T follicular helper cell (primary cell): ENCODE data around the gene SP8.
"Not testable (repeated sequence)": the region's sequence is repeated elsewhere in the genome, so short reads cannot be mapped to it uniquely, and the experiment has no call there.

Experiments used
- DNase-seq: peaks from one replicate; pipeline ENCODE4 v3.0.0-alpha.2; 2020; ENCODE audit warnings: low read depth
- total RNA-seq, 2 experiments: gene quantifications; one replicate each; lab custom pipeline; 2026; lab: John Stamatoyannopoulos, UW

SP8 gene
- 0 to 0.04 reads per million in 2 experiments for total RNA-seq

DNA sequence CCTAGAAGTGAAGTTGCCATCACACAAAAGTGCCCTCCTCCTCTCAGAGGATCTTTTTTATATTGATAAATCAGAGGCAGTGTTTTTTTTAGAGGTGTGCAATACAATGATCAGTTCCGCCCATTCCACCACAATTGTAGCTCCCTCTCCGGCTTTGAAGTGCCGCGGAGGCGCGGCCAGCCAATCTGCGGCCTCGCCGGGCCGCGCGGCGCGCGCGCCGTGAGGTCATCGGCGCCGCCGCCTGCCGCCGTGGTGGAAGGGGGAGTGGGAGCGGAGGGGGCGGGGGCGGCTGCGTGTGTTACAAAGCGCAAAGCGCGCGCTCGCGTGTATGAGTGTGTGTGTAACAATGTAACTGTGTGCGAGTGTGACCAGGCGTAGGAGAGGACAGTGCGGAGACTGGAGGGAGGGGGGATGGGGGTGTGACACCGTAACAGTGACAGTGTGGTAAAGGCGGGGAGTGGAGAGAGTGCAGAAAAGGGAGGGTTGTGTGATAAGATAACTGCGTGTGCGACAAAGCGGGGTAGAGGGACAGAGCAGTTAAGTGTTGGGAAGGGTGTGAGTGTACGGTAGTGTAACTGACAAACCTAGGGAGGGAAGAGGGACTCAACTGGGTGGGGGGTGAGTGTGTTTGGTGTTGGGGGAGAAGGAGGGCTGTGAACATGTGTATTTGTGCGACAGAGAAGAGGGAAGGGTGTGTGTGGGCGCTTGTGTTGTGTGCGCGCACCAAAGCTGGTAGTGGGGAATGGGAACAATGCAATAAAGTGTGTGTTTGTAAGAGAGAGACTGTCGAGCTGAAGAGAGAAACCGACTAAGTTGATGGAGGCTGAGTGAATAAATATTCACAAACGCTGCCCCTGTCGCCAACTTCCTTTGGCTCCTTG, at the start of gene SP8:
Gene SP8, minus strand, starts transcription at position 108 of the 881 bp plus-strand sequence. Its CDS starts 88 bp downstream, at position 20.
- DNase-seq = no peak

DNA sequence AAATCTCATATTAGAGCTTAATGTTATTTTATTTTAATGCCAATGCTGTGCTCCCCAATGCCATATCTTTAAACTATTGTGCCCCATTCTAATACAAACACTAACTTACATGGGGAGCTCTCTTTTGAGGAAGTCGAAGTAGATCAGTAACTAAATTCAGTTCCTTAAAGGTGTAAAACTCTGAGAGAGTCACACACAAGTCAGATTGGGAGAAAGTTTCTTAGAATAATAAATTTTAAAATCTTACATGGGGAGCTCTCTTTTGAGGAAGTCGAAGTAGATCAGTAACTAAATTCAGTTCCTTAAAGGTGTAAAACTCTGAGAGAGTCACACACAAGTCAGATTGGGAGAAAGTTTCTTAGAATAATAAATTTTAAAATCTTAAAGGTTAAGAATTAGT, 49.7 kb upstream of the SP8 start:
- DNase-seq = not testable (repeated sequence)

DNA sequence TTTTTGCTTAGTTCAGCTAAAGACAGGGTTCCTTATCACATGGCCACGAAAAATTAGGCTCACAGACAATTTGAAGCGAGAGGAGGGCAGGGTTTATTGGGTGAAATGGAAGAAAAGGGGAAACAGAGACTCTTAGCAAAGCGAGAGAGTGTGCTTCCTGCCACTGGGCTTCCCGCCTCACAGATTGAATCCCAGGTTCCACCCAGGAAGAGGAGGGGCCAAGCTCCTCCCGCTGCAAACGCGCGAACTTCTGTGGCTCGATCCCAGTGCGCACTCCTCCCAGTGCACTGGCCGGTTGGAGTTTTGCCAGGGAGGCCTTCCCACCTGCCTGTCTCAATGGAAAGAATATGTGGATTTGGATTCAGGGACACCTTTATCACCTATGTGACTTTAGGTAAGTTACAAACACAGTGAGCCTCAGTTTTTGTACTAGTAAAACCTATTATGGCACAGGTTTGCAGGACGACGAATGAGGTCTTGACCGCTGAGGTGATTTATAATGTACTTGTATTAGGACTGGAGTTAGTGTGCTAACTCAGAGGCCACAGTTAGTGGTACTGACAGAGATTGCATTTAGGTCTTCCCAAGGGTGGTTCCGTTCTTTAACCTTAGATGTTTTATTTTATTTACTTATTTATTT, 48.5 kb upstream of the SP8 start:
- DNase-seq = no peak

DNA sequence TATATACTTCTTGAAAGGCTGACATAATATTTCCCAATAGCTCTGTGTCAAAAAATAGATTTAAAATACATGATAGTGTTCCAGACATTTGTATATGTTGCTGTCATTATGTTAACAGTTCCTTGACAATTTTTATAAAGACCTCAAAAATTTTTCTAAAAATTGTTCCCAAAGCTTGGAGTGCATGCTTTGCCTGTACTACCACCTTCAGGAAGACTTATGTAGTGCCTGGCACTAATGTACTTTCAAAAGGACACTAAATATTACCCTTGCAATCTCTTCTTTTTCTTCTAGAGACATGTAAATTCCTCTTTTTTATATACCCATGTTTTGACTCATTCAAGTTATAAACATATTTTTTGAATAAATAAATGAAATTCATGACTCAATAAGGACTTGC, 48.0 kb upstream of the SP8 start:
- DNase-seq = no peak

DNA sequence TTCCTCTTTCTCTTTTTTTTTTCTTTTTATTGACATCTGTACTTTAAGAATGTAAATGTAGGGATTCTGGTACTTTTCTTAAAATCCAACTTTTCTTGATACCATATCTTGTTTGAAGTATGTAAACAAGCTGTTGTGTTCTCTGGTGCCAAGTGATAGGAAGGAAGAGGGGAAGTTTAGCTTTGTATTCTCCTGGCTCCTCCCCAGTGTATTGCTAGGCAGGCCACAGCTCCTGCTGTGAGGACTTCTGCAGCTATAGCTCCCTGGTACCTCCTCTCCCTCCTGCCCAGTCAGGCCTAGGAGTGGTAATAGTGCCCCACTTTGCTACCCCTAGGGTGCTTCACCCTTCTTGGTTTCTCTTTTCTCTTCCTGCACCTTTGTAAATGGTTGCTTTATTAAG, 45.3 kb upstream of the SP8 start:
- DNase-seq = no peak

DNA sequence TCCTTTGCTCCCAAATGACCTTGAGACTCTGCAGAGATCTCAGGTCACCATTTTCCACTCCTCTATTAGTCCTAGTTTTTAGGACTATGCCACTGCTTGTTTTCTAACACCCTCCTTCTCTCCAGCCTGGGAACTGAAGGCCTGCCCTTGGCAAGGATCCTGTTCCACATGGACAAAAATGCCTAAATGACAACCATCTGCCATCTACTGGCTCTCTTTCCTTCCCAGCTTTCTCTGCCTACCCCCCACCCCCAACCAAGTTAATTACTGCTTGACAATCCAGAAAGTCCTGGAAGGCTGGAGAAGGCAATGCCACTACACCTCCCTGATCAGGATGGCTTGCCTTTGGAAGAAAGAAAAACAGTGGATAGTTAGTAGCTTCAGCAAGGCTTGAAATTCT, 44.8 kb upstream of the SP8 start:
- no peak for DNase-seq

DNA sequence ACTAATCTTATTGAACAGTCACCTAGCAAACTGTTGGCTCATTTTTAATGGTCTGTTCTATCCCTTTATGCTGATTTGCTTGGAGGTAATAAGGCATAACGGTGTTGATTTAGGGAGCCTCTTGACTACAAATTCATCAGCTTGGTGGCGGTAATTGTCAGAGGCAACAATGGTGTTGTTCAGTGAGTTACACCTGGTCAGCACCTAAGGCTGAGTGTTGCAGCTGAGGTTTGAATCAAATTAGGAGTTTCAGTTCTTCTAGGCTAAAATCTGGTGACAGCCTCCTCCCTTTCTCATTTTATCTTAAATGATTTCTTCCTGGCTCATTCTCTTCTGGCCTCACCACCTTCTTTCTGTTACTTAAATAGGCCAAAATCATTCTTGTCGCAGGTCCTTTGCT, 42.3 kb upstream of the SP8 start:
- no peak for DNase-seq

DNA sequence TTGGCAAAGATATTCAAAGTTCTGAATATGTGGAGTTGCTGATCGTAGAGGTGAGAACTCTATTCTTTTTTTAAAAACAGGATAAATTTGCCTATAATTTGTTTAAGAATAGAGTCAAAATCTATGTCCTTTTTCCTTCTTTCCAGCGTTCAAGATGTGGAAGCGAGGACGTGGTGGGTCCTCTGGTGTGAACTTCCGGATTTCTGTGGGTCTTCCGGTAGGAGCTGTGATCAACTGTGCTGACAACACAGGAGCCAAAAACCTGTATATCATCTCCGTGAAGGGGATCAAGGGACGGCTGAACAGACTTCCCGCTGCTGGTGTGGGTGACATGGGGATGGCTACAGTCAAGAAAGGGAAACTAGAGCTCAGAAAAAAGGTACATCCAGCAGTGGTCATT, 40.5 kb upstream of the SP8 start:
- no peak for DNase-seq

DNA sequence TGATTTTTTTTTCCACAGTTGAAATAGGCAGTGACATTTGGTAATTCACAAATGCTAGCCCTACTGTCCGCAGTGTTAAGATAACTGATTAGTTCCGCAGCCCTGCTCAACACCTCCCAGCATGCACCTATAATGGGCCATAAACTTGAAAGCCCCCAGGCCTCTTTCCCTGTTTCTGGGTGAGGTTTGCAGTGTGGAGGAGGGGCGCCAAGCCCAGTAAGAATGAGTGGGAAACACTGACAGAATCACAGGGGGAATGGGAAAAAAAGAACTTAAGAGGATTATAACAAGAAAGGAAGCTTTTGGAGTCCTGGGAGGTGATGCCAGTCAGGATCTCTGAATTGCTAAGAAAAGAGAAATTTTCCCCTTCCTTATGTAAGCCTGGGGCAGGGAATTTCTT, 39.6 kb upstream of the SP8 start:
- DNase-seq = no peak

DNA sequence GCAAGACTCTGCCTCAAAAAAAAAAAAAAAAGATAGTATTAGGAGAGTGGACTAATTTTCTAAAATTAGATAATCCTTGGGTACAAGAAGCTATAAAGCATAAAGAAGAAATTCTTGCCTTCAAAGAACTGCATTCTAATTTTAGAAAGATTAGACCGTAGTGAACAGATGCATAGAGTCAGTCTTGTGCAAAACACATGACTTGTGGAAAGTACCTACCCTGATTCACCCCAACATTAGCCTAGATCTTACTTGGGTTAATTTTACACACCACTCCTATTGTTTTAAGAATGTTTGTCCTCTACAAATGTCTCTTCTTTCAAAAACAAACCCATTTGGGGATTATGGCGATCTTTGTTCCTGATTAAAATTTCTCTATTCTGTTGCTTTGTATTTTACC, 38.9 kb upstream of the SP8 start:
- no peak for DNase-seq

DNA sequence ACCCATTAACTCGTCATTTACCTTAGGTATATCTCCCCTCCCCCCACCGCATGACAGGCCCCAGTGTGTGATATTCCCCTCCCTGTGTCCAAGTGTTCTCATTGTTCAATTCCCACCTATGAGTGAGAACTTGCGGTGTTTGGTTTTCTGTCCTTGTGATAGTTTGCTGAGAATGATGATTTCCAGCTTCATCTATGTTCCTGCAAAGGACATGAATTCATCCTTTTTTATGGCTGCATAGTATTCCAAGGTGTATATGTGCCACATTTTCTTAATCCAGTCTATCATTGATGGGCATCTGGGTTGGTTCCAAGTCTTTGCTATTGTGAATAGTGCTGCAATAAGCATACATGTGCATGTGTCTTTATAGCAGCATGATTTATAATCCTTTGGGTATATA, 34.7 kb upstream of the SP8 start:
- not testable (repeated sequence) for DNase-seq

DNA sequence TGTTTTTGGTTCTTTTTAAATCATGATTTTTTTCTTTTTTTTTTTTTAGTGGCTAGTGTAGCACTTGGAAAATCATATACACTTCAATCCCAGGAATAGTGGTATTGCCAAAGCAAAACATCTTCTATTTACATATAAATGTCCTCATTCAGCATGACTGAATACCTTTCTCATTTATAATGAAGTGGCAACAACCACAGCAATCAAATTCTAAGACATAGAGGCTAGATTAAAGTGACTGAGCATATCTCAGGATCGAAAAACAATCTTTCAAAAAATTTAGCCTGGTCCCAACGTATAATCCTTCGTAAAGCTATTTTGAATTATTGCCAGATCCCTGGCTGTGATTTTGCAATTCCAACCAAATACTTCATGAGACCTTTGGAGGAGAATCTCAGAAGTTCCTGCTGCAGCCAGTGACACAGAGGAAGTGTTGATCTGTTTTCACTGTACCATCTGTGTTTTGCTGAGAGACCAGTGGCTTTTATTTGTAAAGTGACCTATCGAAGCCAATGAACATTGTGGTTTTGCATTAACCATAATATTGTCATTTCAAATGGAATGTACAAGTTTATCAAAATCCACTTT, 29.8 kb upstream of the SP8 start:
- DNase-seq = no peak

DNA sequence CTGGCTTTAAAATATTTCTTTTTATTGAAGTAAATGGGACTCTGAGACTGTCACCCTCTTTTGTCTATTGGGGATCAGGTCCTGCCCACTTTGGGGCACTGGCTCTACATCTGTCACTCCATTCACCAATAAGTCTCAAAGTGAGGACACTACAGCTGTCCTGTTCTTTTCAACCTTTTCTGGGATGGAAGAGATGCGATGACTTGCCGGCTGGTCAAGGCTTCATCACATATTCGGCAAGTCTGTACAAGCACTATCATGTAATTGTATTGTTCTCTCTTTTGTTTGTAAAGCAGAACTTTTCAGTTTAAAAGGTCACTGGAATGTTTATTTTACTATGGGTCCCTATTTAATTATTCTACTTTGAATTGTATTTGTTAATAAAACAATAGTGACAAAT, 17.7 kb upstream of the SP8 start:
- no peak for DNase-seq

DNA sequence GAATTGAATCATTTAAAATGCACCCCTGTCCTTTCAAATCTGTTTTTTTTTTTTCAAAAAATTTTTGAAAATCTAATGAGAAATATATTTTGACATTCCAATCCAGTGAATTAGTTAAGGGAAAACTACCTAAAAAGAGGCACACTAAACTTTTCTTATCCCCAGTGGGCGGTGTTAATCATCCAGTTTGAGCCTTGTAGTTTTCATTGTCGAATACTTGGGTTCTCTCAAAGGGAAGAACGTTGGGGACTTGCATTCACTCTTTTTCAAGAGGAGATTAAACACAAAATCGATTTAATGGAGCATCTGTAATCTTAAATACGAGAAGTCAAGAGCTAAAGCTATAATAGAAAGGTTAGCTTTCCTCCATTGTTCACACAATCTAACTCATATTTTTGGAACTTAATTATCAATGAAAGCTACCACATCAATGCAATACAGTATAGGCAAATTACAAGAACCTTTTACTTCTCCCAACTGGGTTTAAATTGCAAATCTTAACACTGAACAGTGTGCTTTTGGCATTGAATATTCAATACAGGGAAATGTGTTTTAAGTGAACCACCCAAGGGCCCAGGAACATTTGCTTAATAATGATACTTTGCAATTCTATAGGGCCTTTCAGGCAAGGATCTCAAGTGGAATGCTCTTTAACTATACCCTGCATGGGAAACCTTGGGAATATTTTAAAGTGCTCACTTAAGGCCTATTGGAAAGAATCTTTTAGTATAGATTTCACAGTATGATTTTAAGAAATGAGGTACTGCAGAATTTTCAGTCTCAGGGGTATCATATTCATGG, 13.1 kb upstream of the SP8 start:
- no peak for DNase-seq

DNA sequence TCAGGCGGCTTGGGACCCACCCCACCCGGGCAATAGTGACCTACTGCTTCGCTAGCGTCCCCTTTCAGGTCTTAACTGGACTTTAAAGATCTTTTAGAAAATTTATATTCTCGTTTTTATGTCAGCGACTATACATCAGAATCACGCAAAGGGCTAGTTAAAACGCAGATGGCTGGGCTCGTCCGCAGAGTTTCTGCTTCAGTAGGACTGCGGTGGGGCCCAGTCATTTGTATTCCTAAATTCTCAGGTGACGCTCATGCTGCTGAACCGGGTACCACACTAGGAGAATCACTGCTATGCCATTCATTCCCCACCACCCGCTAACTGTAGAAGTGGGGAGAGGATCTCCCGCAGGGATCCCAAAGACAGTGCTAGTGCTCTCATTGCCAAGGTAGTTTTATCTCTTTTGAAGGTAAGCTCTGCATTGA, 12.0 kb upstream of the SP8 start:
- DNase-seq = no peak

DNA sequence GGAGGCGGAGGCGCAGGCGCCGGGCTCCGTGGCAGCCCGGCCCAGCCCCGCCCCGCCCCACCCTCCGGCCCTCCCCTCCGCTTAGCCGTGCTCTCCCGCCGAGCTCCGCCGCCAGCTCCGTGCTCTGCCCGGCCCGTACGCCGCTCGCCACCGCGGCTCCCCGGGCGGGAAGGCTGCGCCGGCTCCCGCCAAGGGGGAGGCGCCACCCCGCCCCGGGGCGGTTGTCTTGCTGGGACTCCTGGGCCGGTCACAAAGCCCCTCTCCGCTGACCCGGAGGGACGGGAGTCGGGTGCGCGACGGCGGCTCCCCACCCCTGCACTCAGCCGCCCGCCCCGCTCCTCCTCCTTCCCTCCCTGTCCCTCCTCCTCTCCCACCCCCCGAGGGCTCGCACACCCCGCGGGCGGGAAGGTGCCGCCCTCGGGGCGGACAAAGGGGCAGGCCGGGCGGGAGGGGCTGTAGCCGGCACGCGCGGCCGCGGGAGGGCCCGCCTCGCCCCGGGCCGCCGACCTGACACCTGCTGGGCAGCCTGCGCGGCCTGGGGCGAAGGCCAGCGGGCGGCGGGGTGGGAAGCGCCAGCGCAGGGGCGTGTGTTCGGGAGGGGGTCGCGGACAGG, 11.5 kb upstream of the SP8 start:
- no peak for DNase-seq

DNA sequence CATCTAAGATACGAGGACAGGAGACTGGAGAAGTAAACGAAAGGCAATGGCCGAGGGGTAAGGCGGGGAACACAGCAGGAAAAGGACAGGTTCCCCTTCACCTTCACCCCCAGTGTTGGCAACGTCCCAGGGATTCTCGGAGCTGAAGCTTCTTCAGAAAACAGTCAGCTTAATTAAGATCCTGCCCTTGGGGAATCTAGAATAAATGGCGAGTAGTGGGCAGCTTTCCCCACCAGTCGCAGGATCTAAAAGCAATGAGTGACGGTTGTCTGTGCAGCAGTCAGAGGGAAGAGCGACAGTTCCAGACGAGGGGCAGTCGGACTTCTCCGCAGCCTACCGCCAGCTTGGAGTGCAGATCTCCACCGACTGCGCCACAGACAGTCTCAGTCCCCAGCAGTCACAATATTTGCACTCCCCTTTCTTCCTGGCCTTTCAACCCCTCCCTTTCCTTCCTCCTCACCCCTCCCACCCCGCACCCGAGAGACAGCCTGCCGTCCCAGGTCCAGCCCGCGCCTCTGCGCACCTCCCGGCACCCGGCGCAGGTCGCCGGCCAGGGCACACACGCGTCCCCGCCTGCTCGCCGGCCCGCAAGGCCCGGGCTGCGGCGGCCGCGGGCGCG, 10.9 kb upstream of the SP8 start:
- no peak for DNase-seq

DNA sequence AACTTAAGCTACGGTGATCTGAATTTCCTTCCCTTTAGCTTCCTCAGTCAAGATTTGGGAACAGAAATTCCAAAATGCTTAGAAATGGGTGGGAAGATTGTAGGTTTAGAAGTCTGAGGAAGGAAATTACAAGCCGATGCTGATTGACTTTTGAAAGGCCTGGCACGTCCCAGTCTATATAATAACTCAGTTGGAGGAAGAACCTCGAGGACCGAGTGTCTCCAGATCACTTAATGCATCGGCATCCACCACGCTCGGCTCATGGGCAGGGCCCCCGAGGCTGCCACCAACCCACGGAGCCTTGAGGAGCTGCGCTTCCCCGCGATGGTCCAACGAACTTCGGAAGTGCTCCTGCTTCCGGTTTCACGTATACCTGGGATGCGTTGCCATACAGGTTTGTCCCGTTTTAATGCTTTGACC, 10.4 kb upstream of the SP8 start:
- DNase-seq = no peak

DNA sequence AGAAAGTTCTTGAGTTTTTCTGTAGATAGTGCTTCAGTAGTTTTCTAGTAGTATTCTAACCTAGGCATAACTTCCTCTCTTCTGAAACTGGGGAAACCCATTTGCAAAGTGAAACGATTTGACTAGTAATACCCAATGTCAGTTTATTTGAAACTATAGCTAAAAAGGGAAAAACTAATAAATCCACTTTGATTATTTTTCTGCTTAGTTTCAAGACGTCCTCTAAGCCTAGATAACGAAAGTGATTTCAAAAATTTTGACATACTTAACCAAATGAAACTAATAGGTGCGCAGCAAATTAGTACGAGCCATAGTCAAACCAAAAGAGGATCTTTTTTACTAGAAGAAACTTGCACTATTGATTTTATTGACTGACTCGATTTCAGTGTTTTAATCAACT, 9.8 kb upstream of the SP8 start:
- no peak for DNase-seq

DNA sequence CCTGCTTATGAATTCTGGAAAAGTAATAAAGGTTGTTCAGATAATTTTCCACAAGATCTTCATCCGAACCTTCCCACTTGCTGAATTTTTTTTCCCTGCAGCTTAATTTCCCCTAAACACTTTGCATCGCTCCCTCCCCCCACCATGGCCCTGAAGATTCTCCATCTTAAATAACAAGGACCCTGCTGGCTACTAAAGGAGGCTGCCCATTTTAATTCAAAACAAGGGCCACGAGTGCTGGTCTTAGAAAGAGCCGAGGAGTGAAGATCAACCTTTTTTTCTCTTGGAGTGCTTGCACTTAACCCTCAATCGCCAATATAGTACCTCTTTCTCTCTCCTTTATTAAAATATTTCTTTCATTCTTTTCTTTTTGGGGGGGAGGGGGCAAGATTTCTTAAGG, 9.2 kb upstream of the SP8 start:
- no peak for DNase-seq

DNA sequence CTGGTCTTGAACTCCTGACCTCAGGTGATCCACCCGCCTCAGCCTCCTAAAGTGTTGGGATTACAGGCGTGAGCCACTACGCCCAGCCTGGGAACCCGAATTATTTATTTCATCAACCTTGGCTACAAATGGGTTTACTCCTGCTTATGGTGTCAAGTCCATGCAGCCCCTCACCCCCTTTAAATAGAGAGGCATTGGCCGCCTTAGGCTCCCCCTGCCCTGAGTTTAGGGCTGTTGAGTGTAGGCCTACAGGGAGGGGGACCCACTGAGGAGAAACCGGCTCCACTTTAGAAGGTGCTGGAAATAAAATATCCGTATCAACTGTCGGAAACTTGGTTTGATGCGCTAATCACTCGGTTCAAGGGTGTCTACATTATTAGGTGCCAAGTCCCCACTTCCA, 8.7 kb upstream of the SP8 start:
- DNase-seq = no peak
